Body of pancreas (tissue), 4 donors: Measurements from ENCODE around the gene INAVA. TPM values are rescaled to one million over a fixed set of nuclear protein-coding genes. Genes with fewer than 3 reads are reported as not detected.

Experiments
- ATAC-seq: fragments of 150-250 bp; one replicate; pipeline ENCODE4 v1.9.1; 2016
- DNase-seq, 4 donors: peaks; one replicate each; pipeline ENCODE4 v3.0.0-alpha.2; 2019
- H3K27ac ChIP-seq, 4 donors: fragments of 200-600 bp; sonication (generic); 1 replicate in 3 of 4; 2 replicates in 1 of 4; pipeline versions ENCODE4 v1.5.1 to v1.6.1; 2016 to 2019; ENCODE audit warnings: mild to moderate bottlenecking in 1 of 4, mixed read lengths in 1 of 4, moderate library complexity in 1 of 4
- H3K27me3 ChIP-seq, 2 donors: fragments of 200-600 bp; sonication (generic); one replicate each; pipeline ENCODE4 v1.6.0; 2016; ENCODE audit warnings: mild to moderate bottlenecking in 1 of 2
- H3K36me3 ChIP-seq, 2 donors: fragments of 200-600 bp; sonication (generic); replicated peaks in 1 of 2; 2 replicates each; pipeline ENCODE4 v1.5.1; 2016; ENCODE audit warnings: low read depth in 2 of 2; ENCODE audit not compliant: insufficient read depth in 1 of 2
- H3K4me1 ChIP-seq: fragments of 200-600 bp; sonication (generic); one replicate; pipeline ENCODE4 v1.6.0; 2016
- H3K4me3 ChIP-seq, 2 donors: fragments of 200-600 bp; sonication (generic); 1 replicate in 1 of 2; 2 replicates in 1 of 2; pipeline ENCODE4 v1.5.1; 2016 to 2019
- H3K9me3 ChIP-seq, 3 donors: fragments of 200-600 bp; sonication (generic); 1 replicate in 2 of 3; 2 replicates in 1 of 3; pipeline ENCODE4 v1.5.1; 2016
- POLR2A ChIP-seq, 3 donors: fragments of 450-650 bp; IDR thresholded peaks; one replicate each; pipeline ENCODE4 v1.6.1; 2016; ENCODE audit warnings: antibody characterized with exemption in 3 of 3, mild to moderate bottlenecking in 2 of 3
- WGBS, 2 donors: methylation state at CpG; one replicate each; pipeline ENCODE4 v1.1.5; 2017; 5-methylcytosine and 5-hydroxymethylcytosine counted together
- intact Hi-C: fragments of 100-400 bp; cut with DNase I; formaldehyde crosslinking; loops from one replicate; pipeline ENCODE4 v1.15.1; 2023
- total RNA-seq, 2 donors: library from RNA; depleted of rRNA; stranded (reverse); fragments of >200 nt; gene quantifications; one replicate each; pipeline ENCODE4 v1.1.0, GENCODE V29; 2016
- TF ChIP-seq, protein P1 (sequence below), 7 experiments: fragments of 450-650 bp in 4 of 7; fragments of 200-600 bp in 3 of 7; sonication (generic) in 3 of 7; IDR thresholded peaks; one replicate each; pipeline ENCODE4 v1.5.1; 2016 to 2019; ENCODE audit warnings: antibody characterized with exemption in 7 of 7

Gene INAVA
- total RNA-seq, 2 donors from 2014 or later: 22.1 to 30.7 TPM

GRCh38 chr1:200850554-200850953 lies 44.1 kb upstream of the INAVA start:
- Histone ChIP-seq H3K36me3 (peaks cover 0 to 2% of the 10 kb centered on the region in 2 donors), H3K27me3 (no peaks in the 10 kb centered on the region), H3K9me3 (no peaks in the 10 kb centered on the region), H3K4me3 (no peak overlapping the region), H3K27ac (no peak overlapping the region), H3K4me1 (no peaks in the 10 kb centered on the region)
- ATAC-seq (no peak), DNase-seq (no peak)
- intact Hi-C loops: no loop called here
- TF ChIP-seq, protein P1, sequence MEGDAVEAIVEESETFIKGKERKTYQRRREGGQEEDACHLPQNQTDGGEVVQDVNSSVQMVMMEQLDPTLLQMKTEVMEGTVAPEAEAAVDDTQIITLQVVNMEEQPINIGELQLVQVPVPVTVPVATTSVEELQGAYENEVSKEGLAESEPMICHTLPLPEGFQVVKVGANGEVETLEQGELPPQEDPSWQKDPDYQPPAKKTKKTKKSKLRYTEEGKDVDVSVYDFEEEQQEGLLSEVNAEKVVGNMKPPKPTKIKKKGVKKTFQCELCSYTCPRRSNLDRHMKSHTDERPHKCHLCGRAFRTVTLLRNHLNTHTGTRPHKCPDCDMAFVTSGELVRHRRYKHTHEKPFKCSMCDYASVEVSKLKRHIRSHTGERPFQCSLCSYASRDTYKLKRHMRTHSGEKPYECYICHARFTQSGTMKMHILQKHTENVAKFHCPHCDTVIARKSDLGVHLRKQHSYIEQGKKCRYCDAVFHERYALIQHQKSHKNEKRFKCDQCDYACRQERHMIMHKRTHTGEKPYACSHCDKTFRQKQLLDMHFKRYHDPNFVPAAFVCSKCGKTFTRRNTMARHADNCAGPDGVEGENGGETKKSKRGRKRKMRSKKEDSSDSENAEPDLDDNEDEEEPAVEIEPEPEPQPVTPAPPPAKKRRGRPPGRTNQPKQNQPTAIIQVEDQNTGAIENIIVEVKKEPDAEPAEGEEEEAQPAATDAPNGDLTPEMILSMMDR (IDR thresholded peaks at IDR 0.05): no peak
- no peak for TF ChIP-seq POLR2A (IDR thresholded peaks at IDR 0.05)

DNA sequence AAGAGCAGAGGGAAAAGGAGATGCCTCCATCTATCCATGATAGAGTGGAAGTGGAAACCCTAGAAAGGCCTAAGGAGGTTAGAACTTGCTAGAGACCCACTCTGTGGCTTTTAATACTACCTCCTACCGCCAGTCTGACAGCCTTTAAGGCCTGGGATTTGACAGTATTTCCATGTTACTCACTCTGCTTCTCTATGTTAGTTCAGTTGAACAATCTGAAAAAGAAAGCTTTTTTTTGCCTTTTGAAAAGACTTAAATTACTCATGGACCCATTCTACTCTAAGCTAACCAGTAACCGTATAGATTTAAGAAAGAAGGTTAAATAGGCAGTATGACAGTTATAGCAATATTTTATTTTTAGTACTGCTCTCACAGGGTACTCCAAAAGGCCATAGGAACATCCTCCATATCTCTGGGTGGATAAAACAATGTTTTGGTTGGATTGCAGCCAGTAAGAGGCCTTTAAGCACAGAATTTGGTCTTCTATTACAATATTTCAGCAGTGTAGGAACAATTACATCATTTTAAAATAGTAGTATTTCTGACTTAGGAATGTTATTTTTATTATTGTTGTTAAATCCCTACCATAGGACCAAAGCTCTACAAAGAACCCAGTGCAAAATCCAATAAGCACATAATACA lies 37.9 kb upstream of the INAVA start:
- TF ChIP-seq, protein P1 (IDR thresholded peaks at IDR 0.05): no peak
- no peak for TF ChIP-seq POLR2A (IDR thresholded peaks at IDR 0.05)
- no peaks in the 10 kb centered on the region for H3K4me1 ChIP-seq
- WGBS, 2 donors: 83 to 89% methylated on average over 2 of the region's 2 CpGs
- no peak for DNase-seq
- H3K27ac ChIP-seq: no peak overlapping the region
- H3K9me3 ChIP-seq: no peaks in the 10 kb centered on the region
- ATAC-seq: no peak
- peaks cover 0 to 2% of the 10 kb centered on the region in 2 donors for H3K36me3 ChIP-seq
- intact Hi-C loops: no loop called here
- no peaks in the 10 kb centered on the region for H3K27me3 ChIP-seq
- no peak overlapping the region for H3K4me3 ChIP-seq

DNA sequence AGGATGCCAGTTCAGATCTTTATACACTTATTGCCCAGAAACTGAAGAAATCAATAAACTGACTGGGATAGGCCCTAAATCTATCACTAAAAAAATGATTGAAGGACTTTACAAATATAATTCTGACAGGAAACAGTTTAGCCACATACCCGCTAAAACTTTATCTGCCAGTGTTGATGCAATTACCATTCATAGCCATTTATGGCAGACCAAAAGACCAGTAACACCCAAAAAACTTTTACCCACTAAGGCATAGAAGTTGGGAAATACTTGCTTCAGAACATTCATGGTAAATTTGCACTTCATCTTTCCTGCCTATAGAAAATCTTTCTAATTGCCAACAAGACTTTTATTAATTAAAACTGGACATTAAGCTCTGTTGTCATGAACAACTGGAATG lies 36.9 kb upstream of the INAVA start:
- Histone ChIP-seq H3K4me3 (no peak overlapping the region), H3K27ac (no peak overlapping the region), H3K9me3 (no peaks in the 10 kb centered on the region), H3K27me3 (no peaks in the 10 kb centered on the region), H3K4me1 (no peaks in the 10 kb centered on the region), H3K36me3 (peaks cover 0 to 2% of the 10 kb centered on the region in 2 donors)
- intact Hi-C loops: no loop called here
- 82 to 86% methylated on average over 1 of the region's 1 CpG for WGBS, 2 donors
- DNase-seq (no peak), ATAC-seq (no peak)
- TF ChIP-seq, protein P1 (IDR thresholded peaks at IDR 0.05): no peak
- no peak for TF ChIP-seq POLR2A (IDR thresholded peaks at IDR 0.05)

DNA sequence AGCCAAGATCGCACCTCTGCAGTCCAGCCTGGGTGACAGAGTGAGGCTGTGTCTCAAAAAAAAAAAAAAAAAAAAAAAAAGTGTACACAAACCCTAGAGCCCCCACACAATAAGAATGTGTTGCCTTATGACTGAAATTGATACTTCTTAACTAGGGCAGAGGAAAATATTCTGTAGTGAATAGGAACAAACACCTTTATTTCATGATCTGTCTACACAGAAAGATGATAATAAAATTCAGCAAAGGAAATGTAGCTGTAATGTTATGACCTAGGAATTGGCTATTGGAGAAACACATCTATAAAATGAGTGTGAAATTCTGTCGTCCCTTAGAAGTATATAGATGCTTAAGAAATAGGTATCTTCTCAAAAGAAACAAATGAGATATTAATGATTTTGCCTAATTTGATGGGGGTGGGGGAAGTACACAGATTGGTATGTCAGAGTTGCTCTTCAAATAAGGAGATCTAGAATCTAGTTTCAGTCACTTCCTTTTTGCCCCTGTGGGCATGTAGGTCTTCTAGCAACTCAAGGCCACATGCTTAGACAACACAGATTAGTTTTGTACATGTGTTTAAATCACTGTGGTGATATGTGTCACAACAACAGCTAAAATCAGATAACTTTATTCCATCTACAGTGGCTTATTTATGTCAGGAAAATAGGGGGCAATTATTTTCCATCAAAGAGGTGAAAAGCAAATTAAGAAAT lies 32.6 kb upstream of the INAVA start:
- 87 to 94% methylated on average over 2 of the region's 2 CpGs for WGBS, 2 donors
- TF ChIP-seq, protein P1 (IDR thresholded peaks at IDR 0.05): no peak
- no peak for TF ChIP-seq POLR2A (IDR thresholded peaks at IDR 0.05)
- Histone ChIP-seq H3K4me3 (no peak overlapping the region), H3K27me3 (no peaks in the 10 kb centered on the region), H3K9me3 (no peaks in the 10 kb centered on the region), H3K4me1 (no peaks in the 10 kb centered on the region), H3K36me3 (peaks cover 0 to 2% of the 10 kb centered on the region in 2 donors), H3K27ac (no peak overlapping the region)
- intact Hi-C loops: no loop called here
- ATAC-seq (no peak), DNase-seq (no peak)
